Cardiac muscle cell (in vitro differentiated cells and primary cell): Measurements from ENCODE around the gene MRTFB. TPM values are rescaled to one million over a fixed set of nuclear protein-coding genes. Genes with fewer than 3 reads are reported as not detected.
A peak's percentile ranks its signal among the peaks of the same experiment; 100 is the strongest.

Source experiments
- DNase-seq, 2 donors: peaks; one replicate each; pipeline versions ENCODE4 v3.0.0 to v3.0.0-alpha.2; 2010 to 2017; ENCODE audit warnings: low read depth in 1 of 2, low spot score in 1 of 2
- H3K27ac ChIP-seq: fragments of 200-600 bp; sonication (generic); 2 replicates; pipeline ENCODE4 v1.5.1; 2016
- H3K27me3 ChIP-seq: fragments of 200-600 bp; sonication (generic); 2 replicates; pipeline ENCODE4 v1.6.0; 2016; ENCODE audit warnings: control low read depth
- H3K36me3 ChIP-seq: fragments of 200-600 bp; sonication (generic); 2 replicates; pipeline ENCODE4 v1.5.1; 2016; ENCODE audit warnings: control low read depth
- H3K4me1 ChIP-seq: fragments of 200-600 bp; sonication (generic); 2 replicates; pipeline ENCODE4 v1.8.1; 2017; ENCODE audit warnings: low read depth, mild to moderate bottlenecking, mixed run types
- H3K4me3 ChIP-seq: fragments of 200-600 bp; sonication (generic); 2 replicates; pipeline ENCODE4 v1.5.1; 2016; ENCODE audit warnings: mild to moderate bottlenecking
- H3K9me3 ChIP-seq: fragments of 200-600 bp; sonication (generic); 2 replicates; pipeline ENCODE4 v1.5.1; 2017; ENCODE audit warnings: low read depth, mild to moderate bottlenecking, control low read depth
- polyA plus RNA-seq: library from polyadenylated mRNA; unstranded; fragments of >200 nt; fragmentation: Nextera tagmentation; extraction: Ambion mirVana; gene quantifications from 2 replicates; pipeline ENCODE4 v1.2.1, GENCODE V29; 2016
- total RNA-seq: library from RNA; depleted of rRNA; stranded (reverse); fragments of >200 nt; gene quantifications from 2 replicates; pipeline ENCODE4 v1.2.3, GENCODE V29; 2016
- TF ChIP-seq, protein P1 (sequence below): IDR thresholded peaks from 2 replicates; pipeline ENCODE4 v1.5.1; 2012; ENCODE audit warnings: low read depth, mild to moderate bottlenecking, low read length

The MRTFB gene
- total and polyA plus RNA-seq, 2 experiments from 2014 or later = 9.4 to 27.9 TPM

DNA sequence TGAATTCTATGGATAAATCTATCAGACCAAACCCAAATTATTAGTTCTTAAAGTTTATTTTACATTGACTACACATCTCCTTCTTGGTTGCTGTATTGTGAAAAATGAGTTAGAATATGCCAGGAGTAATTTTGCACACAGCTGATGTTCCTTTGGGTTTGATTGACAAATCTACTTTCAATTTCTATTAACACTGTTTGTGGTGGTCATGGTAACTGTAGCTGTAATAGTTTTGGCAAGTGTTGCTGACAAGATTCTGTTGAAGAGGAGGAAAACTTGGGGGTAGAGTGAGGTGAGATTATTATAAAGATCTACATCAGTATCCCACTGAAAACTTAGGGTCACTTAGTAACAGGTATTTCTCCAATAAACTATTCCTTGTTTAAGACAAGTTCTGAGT lies 30.3 kb downstream of the MRTFB start:
- H3K4me1 ChIP-seq = peaks cover 58% of the 10 kb centered on the region
- TF ChIP-seq, protein P1, sequence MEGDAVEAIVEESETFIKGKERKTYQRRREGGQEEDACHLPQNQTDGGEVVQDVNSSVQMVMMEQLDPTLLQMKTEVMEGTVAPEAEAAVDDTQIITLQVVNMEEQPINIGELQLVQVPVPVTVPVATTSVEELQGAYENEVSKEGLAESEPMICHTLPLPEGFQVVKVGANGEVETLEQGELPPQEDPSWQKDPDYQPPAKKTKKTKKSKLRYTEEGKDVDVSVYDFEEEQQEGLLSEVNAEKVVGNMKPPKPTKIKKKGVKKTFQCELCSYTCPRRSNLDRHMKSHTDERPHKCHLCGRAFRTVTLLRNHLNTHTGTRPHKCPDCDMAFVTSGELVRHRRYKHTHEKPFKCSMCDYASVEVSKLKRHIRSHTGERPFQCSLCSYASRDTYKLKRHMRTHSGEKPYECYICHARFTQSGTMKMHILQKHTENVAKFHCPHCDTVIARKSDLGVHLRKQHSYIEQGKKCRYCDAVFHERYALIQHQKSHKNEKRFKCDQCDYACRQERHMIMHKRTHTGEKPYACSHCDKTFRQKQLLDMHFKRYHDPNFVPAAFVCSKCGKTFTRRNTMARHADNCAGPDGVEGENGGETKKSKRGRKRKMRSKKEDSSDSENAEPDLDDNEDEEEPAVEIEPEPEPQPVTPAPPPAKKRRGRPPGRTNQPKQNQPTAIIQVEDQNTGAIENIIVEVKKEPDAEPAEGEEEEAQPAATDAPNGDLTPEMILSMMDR = no peak
- H3K4me3 ChIP-seq = no peak overlapping the region
- DNase-seq = peak in 1 of 2 donors; percentile 20
- no peak overlapping the region for H3K27ac ChIP-seq
- no peaks in the 10 kb centered on the region for H3K27me3 ChIP-seq
- no peaks in the 10 kb centered on the region for H3K36me3 ChIP-seq
- H3K9me3 ChIP-seq = no peaks in the 10 kb centered on the region

DNA sequence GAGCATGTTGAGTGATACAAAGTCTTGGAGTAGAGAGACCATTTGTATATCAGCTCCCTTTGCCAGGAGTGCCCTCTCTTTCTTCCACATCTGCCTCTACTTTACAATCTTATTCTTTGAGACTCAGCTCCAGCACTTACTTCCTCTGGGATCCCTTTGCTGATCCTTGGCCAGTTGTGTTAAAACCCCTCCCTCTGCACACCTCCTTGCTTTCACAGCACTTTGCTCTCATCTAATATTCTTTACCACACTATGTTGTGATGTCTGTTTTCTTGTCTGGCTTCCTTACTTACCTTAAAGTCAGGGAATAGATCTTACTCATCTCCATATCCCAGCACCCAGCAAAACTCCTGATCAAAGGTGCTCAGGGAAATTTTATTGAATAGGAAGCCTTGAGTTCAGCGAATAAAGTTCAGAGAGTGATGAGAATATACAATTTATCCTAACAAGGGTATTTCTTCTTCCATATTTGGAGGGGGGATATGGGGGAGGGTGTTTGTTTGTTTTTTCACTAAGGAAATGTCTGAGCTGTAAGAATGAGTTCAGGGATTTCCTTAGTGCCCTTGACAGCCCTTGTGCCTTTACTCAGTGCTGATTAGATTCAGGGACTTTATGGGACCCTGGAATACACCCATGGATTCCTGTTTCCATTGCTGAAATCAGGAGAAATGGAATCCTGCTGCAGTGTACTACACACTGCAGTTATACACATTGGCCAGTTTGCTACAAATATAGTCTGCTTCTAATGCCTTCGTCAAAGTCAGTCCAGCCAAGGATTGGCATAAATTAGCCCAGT lies 32.0 kb downstream of the MRTFB start:
- TF ChIP-seq, protein P1 = no peak
- H3K27me3 ChIP-seq = no peaks in the 10 kb centered on the region
- peak overlapping the region; percentile 56 for H3K27ac ChIP-seq
- DNase-seq = no peak
- no peaks in the 10 kb centered on the region for H3K36me3 ChIP-seq
- H3K4me3 ChIP-seq = no peak overlapping the region
- peaks cover 46% of the 10 kb centered on the region for H3K4me1 ChIP-seq
- no peaks in the 10 kb centered on the region for H3K9me3 ChIP-seq

DNA sequence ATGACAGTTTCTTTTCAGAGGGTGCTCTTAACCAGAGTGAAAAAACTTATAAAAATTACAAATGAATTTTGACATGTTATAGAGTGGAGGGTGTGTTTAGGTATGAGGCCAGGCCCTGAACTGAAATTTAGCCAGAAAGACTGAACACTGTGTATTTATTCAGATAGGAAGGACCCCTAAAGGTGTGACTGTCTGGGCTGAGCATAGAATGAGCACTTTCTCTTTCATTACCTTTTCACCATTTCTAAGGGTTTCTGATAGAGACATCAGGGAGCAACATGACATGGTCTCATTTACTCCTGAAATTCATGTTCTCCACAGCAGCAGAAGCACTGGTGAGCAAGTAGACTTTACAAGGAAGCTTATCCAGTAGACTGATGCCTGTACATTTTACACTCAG lies 32.9 kb downstream of the MRTFB start:
- Histone ChIP-seq H3K27ac (peak overlapping the region; percentile 56), H3K36me3 (no peaks in the 10 kb centered on the region), H3K9me3 (no peaks in the 10 kb centered on the region), H3K4me1 (peaks cover 48% of the 10 kb centered on the region), H3K4me3 (no peak overlapping the region), H3K27me3 (no peaks in the 10 kb centered on the region)
- no peak for DNase-seq
- TF ChIP-seq, protein P1 = no peak

DNA sequence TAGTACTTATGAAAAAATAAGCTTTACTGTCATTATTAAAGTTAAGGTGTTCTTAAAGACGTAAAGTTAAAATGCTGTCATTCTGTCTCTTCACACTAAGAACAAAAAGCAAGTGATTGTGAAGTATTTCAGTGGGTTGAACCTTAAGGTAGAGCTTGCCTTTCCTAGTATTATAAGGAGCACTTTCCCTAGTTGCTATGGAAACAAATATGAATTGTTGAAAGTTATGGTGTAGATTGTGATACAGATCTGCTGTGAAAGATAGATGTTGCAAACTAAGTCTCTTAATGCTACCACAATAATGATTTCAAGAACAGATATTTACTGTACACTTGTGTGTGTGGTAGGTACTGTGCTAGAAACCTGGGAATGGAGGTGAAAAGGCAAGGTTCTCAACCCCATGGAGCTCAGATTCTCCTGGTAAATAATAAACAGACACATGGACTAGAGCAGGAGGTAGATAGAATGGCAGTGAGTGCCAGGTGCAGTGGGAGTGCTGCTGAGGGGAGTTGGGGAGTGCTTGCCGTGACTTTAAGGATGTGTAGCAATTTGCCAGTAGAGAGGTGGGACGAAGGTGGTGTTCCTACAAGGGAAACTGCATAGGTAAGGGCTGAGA lies 34.7 kb downstream of the MRTFB start:
- peaks cover 60% of the 10 kb centered on the region for H3K4me1 ChIP-seq
- no peak for DNase-seq
- no peaks in the 10 kb centered on the region for H3K27me3 ChIP-seq
- H3K9me3 ChIP-seq = no peaks in the 10 kb centered on the region
- no peak overlapping the region for H3K27ac ChIP-seq
- no peak overlapping the region for H3K4me3 ChIP-seq
- H3K36me3 ChIP-seq = no peaks in the 10 kb centered on the region
- TF ChIP-seq, protein P1 = no peak

DNA sequence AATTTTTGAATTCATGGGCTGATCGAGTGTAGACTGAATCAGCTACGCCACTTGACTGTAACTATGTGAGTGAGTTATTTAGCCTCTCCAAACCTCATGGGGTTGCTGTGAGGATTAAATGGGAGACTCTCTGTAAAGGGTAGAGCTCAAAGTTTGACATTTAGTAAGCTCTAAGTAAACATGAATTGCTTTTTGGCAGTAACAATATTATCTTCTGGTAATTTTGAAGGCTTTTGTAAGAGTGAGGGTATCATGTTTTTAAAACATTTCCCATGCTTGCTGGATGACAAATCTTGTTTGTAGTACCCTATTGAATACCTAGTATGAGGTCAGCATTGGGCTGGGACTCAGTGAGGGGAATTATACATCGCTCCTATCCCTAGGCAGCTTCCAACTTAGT lies 35.3 kb downstream of the MRTFB start:
- no peaks in the 10 kb centered on the region for H3K36me3 ChIP-seq
- H3K4me3 ChIP-seq = no peak overlapping the region
- DNase-seq = no peak
- no peaks in the 10 kb centered on the region for H3K9me3 ChIP-seq
- peaks cover 55% of the 10 kb centered on the region for H3K4me1 ChIP-seq
- no peak overlapping the region for H3K27ac ChIP-seq
- no peaks in the 10 kb centered on the region for H3K27me3 ChIP-seq
- TF ChIP-seq, protein P1 = no peak
